NOMO-1 treated with DMSO at 0.1 percent for 48 hours (cell line): ENCODE data around the gene KCND3.

Experiments used
- DNase-seq: peaks from one replicate; lab custom pipeline; 2025; ENCODE audit not compliant: unreplicated experiment; lab: John Stamatoyannopoulos, UW

Gene KCND3

GRCh38 chr1:111989531-111990025 is at the start of gene KCND3:
Gene KCND3 (minus strand): TSS chr1:111989668.
- no peak for DNase-seq

DNA sequence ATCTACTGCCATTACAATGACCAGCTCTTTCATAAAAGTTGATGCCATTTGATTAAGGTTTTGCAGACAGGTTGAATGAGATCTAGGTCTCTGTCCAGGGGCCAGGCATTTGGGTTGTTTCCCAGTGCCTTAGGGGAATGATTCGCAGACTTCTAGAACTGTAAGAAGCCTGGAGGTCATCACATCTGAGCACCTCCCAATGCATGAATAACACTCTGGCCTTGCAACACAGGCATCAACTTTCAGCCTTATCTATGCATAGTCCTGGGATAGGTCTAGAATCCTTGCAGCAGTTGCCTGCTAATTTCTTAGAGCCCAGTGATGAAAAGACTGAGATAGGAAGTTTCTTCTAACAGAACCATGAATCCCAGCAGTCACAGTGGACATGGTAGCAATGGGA is 44.8 kb upstream of the KCND3 start:
- DNase-seq, result no peak

DNA sequence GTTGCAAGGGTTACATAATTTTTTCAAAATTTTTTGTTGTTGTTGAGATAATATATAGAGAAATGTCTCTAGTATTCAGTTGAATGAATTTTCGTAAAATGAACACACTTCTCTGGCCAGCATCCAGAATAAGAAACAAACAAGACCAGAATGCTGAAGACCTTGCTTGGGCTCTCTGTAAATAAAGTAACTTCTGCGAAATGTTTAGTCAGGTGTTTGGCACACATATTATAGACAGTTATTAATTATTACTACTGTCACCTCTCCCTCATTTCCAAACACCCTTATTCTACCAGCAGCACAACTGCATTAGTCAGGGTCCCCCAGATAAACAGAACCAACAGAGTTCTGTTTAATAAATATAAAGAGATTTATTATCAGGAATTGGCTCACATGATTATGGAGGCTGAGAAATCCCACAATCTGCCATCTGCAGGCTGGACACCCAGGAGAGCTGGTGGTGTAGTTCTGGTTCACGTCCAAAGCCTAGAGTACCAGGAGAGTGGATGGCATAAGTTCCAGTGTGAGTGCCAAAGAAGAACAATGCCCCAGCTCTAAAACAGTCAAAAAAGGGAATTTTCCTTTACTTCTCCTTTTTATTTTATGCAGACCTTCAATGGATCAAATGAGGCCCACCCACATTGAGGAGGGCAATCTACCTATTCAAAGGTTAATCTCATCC is 44.1 kb upstream of the KCND3 start:
- no peak for DNase-seq

- DNase-seq, result no peak
These were observed 40.7 kb upstream of the KCND3 start for GRCh38 chr1:112030157-112030556.

DNA sequence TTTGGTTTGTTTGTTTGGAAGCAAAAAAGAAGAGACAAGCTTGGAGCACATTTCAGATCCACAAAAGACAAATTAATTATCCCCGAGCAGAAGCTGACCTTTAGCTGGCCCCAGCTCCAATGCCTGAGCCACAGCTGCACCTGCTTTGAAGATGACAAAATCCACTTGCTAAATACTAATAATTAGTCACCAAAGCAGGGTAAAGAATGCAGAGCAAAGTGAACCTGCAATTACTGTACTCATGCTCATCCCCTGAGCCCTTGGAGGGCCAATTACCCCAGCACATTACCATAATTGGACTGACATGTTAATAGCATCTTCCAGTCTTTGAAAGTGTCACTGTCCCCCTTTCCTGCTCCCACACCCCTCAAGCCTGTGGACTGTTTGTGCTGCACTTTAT is 38.2 kb upstream of the KCND3 start:
- no peak for DNase-seq

- no peak for DNase-seq
These were observed 37.0 kb upstream of the KCND3 start for GRCh38 chr1:112026501-112026900.

DNA sequence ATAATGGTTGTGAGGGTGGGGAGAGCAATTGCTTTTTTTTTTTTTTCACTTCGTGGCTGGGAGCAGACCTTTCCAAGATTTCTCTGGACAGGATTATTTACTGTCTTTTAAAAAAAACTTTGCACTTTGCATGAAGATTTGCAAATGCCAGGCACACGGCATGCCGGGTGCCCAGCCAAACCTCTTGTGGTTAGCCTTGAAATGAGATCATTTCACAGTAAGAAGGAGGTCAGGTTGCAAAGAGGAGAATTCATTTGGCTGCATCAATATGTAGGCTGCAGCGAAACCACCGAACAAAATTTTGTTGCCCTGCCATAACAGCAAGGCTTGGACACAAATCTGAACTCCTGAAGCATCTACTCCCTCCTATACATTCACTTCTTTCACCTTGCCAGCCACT is 36.5 kb upstream of the KCND3 start:
- DNase-seq, result no peak

- DNase-seq, result no peak
These were observed 31.8 kb upstream of the KCND3 start for GRCh38 chr1:112021263-112021662.

DNA sequence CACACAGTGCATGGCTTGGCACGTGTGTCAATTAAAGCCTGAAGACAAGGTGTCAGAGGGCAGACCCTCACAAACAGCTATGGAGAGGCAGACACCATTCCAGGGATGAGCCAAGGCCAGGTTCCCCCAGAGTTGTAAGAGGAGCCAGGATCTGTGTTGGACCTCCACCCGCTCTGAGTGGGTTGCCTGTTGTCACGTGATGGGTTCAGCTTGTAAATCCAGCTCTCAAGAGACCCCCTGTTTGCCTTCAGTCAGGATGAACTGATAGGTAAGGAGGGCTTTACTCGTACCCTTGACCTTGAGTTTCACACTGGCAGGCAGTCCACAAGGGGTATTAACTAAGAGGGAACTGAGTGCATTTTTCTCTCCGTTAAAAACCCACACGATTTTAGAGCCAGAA is 27.7 kb upstream of the KCND3 start:
- DNase-seq, result no peak

GRCh38 chr1:112012823-112013222 is 23.4 kb upstream of the KCND3 start:
- DNase-seq, result no peak

DNA sequence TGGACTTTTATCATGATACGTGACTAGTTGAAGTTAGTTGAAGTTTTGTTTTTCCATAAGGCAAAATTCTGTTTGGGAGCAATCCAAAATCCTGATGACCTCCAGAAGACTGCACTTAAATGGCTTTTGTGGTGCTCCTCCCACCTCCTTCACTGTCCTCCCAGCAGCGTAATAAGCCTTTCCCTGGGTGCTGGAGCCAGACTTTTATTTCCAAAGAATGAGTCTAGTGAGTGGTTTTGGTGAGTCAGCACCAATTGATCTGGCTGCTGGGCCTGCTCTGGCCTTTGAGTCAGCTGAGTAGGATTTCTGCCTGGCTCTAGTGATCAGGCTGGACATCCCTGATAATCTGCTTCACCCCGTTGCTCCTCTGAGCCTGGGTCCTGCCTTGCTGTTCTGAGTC is 21.7 kb upstream of the KCND3 start:
- no peak for DNase-seq

GRCh38 chr1:112007169-112007568 is 17.7 kb upstream of the KCND3 start:
- DNase-seq, result no peak

GRCh38 chr1:112006416-112007025 is 17.1 kb upstream of the KCND3 start:
- no peak for DNase-seq

DNA sequence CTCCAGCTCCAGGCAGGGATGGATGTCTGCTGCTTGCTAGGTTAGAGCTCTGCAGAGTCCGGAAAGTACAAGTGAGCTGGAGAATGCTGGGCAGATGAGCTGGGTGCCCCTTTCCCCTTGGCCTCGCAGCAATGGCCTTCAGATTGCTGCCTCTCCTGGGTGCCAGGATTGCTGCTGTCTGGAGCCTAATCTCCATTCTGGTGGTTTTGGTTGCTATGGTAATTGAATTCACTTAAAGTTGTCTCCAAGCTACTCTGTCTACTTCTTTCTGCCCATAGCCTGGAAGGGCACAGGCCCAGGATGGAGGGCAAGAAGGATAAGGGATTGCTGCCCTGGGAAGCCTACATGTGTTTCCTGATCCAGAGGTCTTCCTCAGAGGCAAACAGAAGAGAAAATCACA is 14.6 kb upstream of the KCND3 start:
- no peak for DNase-seq

DNA sequence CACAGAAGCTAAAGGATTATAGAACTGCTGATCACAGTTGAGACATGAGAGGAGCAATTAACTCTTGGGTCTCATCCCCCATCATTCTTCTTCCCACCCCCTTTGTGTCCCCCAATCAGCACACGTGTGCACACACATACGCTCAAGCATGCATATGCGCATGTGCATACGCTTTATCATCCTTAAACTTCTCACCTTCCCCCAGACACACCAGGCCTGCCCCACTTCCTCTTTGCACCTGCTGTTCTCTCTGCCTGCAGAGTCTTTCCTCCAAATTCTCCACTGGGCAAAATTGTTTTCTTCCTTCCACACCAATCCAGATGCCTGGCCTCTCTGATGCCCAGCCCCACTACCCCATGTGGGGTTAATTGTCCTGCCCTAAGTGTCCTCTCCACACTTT is 13.0 kb upstream of the KCND3 start:
- no peak for DNase-seq

DNA sequence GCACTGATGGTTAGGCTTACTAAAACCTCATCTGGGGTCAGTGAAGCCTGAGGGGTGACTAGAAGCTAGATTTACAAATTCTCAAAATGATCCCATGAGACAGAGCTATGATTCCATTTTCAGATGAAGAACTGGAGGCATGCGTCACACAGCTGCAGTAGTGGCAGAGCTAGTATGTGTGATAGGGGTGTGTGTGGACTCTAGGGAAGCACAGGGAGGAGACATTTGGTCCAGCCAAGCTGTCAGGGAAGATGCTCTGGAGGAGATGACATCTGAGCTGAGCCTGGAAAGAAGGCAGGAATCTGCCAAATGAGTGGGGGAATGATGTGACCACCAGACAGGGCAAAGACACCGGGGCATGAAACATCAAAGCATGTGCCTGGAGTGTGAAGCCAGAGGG is 12.0 kb upstream of the KCND3 start:
- no peak for DNase-seq

GRCh38 chr1:112000048-112000447 is 10.6 kb upstream of the KCND3 start:
- no peak for DNase-seq

- DNase-seq, result peak; percentile 6
These were observed 8.9 kb upstream of the KCND3 start for GRCh38 chr1:111998332-111998731.

GRCh38 chr1:111992476-111992875 is 3.0 kb upstream of the KCND3 start:
- no peak for DNase-seq

GRCh38 chr1:111990878-111991718 is 1.6 kb upstream of the KCND3 start:
- no peak for DNase-seq

GRCh38 chr1:111990026-111990877 is 784 bp upstream of the KCND3 start:
- DNase-seq, result peak; percentile 15
